Activated CD8-positive, alpha-beta memory T cell treated with anti-CD3 and anti-CD28 coated beads, Interleukin-2, amount 10 ng/mL, durations not matched to agents 7 days and 5 days (primary cell): ENCODE results near the gene ATAD2B. TPM values are rescaled to one million over a fixed set of nuclear protein-coding genes. Genes with fewer than 3 reads are reported as not detected.
A peak's percentile ranks its signal among the peaks of the same experiment; 100 is the strongest.

Source experiments
- ATAC-seq: fragments of 150-1000 bp; cut with Tn5 transposase; one replicate; pipeline ENCODE4 v1.10.0; 2021; ENCODE audit warnings: moderate library complexity
- CTCF ChIA-PET: fragments of 350-600 bp; sonication (Branson Sonifier 250); formaldehyde crosslinking; loops from one replicate; lab custom pipeline; 2021; ENCODE audit warnings: antibody characterized with exemption; lab: Charles Lee
- DNase-seq: peaks from one replicate; pipeline ENCODE4 v3.0.0-alpha.2; 2020
- H3K27ac Mint-ChIP-seq: one replicate; pipeline ENCODE4 v1.8.0; 2021; ENCODE audit warnings: mild to moderate bottlenecking, mixed read lengths
- H3K27me3 Mint-ChIP-seq: one replicate; pipeline ENCODE4 v1.8.0; 2021; ENCODE audit warnings: mixed read lengths
- H3K36me3 Mint-ChIP-seq: one replicate; pipeline ENCODE4 v1.8.0; 2021; ENCODE audit warnings: mild to moderate bottlenecking, mixed read lengths
- H3K4me1 Mint-ChIP-seq: one replicate; pipeline ENCODE4 v1.8.0; 2021; ENCODE audit warnings: mixed read lengths
- H3K4me3 Mint-ChIP-seq: one replicate; pipeline ENCODE4 v1.8.0; 2021; ENCODE audit warnings: mild to moderate bottlenecking, moderate library complexity, mixed read lengths
- H3K9me3 Mint-ChIP-seq: one replicate; pipeline ENCODE4 v1.8.0; 2022; ENCODE audit warnings: low read depth, mixed read lengths
- total RNA-seq, 2 experiments: library from RNA; stranded (reverse); gene quantifications; one replicate each; pipeline ENCODE4 v1.2.3, GENCODE V29; 2021

The ATAD2B gene
- total RNA-seq, 2 experiments from 2014 or later: 18.2 to 26.8 TPM

DNA sequence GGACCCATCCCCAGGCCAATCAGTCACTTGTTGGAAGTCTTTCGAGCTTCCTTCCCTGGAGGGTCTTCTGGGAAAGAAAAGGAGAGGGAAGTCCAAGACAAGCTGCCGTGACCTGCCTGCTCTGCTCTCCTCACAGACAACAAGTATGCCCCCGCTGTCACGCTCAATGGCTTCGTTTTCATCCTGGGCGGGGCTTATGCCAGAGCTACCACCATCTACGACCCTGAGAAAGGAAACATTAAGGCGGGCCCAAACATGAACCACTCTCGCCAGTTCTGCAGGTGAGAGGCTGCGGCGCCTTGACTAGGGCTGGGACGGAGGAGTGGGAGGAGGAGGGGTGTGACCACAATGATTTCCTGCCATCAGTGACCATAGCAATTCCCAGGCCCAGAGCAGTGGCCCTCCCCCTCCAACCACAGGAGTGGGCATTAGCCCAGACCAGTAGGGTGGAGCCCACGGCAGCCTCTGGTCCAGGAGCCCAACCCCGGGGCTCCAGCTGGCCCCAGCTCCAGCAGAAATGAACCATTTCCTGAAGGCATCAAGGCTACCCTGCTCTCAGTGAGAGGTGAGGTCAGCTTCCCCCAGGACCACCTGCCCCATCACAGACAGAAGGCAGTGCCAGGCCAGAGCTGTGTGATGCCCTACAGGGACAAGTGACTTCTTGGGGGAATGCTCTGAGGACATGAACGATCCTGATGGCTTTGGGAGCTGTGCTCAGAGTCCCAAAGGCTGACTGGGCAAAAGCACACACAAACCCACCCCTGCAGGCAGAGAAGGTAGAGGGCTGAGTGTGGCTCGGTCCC is 223.1 kb downstream of the ATAD2B start:
- Mint-ChIP-seq H3K27ac (no peak overlapping the region), H3K27me3 (no peaks in the 10 kb centered on the region)
- DNase-seq: peak; percentile 32

DNA sequence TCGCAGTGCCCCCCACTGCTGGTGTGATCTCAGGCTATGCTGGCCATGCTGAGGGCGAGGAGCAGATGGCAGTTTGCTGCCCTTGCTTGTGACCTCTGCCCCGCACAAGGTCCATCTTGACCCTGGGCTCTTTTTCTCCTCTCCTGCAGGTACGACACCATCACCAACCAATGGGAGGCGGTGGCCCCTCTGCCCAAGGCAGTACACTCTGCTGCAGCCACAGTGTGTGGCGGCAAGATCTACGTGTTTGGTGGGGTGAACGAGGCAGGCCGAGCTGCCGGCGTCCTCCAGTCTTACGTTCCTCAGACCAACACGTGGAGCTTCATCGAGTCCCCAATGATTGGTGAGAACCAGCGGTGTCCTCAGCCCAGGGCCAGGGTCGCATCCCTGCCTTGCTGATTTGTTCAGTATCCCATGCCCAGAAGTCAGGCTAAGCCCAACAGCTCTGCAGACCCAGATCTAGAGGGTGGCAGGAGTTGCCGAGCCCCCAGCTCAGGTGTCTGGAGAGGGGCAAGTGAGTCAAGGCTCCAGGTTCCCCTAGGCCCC is 223.8 kb downstream of the ATAD2B start:
- no peak overlapping the region for H3K27ac Mint-ChIP-seq
- H3K4me1 Mint-ChIP-seq: no peaks in the 10 kb centered on the region
- no peaks in the 10 kb centered on the region for H3K36me3 Mint-ChIP-seq
- no peak overlapping the region for H3K4me3 Mint-ChIP-seq
- ATAC-seq (no peak), DNase-seq (peak; percentile 31)
- CTCF ChIA-PET: no interaction called here
- H3K9me3 Mint-ChIP-seq: no peaks in the 10 kb centered on the region
- H3K27me3 Mint-ChIP-seq: no peaks in the 10 kb centered on the region

More for the DNA sequence above, 223.1 kb downstream of the ATAD2B start:
- no peaks in the 10 kb centered on the region for H3K36me3 Mint-ChIP-seq
- H3K4me3 Mint-ChIP-seq: no peak overlapping the region
- no peak for ATAC-seq
- no peaks in the 10 kb centered on the region for H3K4me1 Mint-ChIP-seq
- CTCF ChIA-PET: no interaction called here
- H3K9me3 Mint-ChIP-seq: no peaks in the 10 kb centered on the region

- Mint-ChIP-seq H3K36me3 (no peaks in the 10 kb centered on the region), H3K9me3 (no peaks in the 10 kb centered on the region), H3K4me1 (no peaks in the 10 kb centered on the region), H3K4me3 (no peak overlapping the region), H3K27ac (no peak overlapping the region), H3K27me3 (no peaks in the 10 kb centered on the region)
- peak; percentile 18 for DNase-seq
- CTCF ChIA-PET: no interaction called here
- no peak for ATAC-seq
Measured at GRCh38 chr2:23700627-23701026, 226.3 kb downstream of the ATAD2B start.

GRCh38 chr2:23699580-23699925 is 227.4 kb downstream of the ATAD2B start:
- CTCF ChIA-PET: no interaction called here
- DNase-seq (no peak), ATAC-seq (no peak)
- H3K4me3 Mint-ChIP-seq: no peak overlapping the region
- no peaks in the 10 kb centered on the region for H3K27me3 Mint-ChIP-seq
- H3K9me3 Mint-ChIP-seq: no peaks in the 10 kb centered on the region
- H3K4me1 Mint-ChIP-seq: no peaks in the 10 kb centered on the region
- H3K36me3 Mint-ChIP-seq: no peaks in the 10 kb centered on the region
- H3K27ac Mint-ChIP-seq: no peak overlapping the region

DNA sequence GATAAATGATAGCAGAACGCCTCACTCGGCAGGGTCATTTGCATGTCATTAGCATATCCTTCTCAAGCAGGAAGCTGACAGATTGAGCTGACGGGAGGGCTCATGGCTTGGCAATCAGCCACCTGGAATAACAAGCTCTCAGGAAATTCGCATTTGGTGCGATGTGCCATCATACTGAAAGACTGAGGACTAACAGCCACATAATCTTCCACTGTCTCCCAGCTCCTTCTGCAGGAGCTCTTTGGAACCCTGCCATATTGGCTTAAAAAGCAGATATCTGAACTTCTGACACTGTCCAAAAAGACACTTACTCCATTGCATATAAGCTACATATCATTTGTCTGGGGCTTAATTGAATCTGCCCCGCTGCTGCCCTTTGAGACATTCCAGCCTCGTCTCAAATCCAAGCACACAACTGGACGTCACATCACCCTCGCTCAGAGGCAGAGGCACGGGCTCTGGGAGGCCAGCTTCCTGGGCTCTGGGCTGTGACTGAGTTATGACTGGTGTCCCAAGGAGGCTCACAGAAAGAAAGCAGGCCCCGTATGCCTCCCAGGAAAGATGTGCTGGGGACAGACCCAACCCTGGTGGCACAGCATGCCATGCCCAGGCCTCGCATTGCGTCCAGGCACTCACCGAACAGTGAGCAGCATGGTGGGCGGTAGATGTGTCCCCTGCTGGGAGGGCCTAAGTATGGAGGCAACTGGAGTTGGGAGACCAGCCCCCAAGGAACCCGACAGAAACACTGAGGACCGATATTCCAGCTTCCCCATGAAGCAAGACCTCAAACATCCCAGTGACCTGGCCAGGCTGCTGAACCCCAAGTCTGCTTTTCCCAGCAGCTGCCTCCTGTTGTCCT is 228.0 kb downstream of the ATAD2B start:
- Mint-ChIP-seq H3K4me1 (no peaks in the 10 kb centered on the region), H3K9me3 (no peaks in the 10 kb centered on the region), H3K36me3 (no peaks in the 10 kb centered on the region), H3K27me3 (no peaks in the 10 kb centered on the region), H3K4me3 (no peak overlapping the region), H3K27ac (no peak overlapping the region)
- ATAC-seq: no peak
- CTCF ChIA-PET: no interaction called here
- no peak for DNase-seq

Other genes starting within 250 kb of the ATAD2B start
- 10 to 100 TPM; 10.5 to 13.1 TPM for gene UBXN2A, start 13.3 kb upstream of the ATAD2B start, total RNA-seq
- not detected for gene MFSD2B, start 83.0 kb upstream of the ATAD2B start, total RNA-seq
- 10 to 100 TPM; 22.8 to 26.5 TPM for gene WDCP, start 120.3 kb upstream of the ATAD2B start, total RNA-seq
- gene FKBP1B, start 122.6 kb upstream of the ATAD2B start, total RNA-seq: 1 to 10 TPM; 4.6 to 5.5 TPM
- 100 to 1,000 TPM in 1 of 2 experiments, 10 to 100 TPM in 1; 85.4 to 115 TPM for gene SF3B6, start 149.2 kb upstream of the ATAD2B start, total RNA-seq
- gene TP53I3, start 157.7 kb upstream of the ATAD2B start, total RNA-seq: 1 to 10 TPM; 3.6 to 6.3 TPM
- gene PFN4, start 196.2 kb upstream of the ATAD2B start, total RNA-seq: not detected
- 1 to 10 TPM; 5.4 to 9.3 TPM for gene FAM228B, start 196.3 kb upstream of the ATAD2B start, total RNA-seq
- gene FAM228A, start 247.9 kb upstream of the ATAD2B start, total RNA-seq: not detected